Kasumi-1 (cell line): ENCODE data around the gene AKAP6.

Source experiments
- DNase-seq, 2 experiments: peaks; one replicate each; lab custom pipeline; 2025; lab: John Stamatoyannopoulos, UW

Gene AKAP6

DNA sequence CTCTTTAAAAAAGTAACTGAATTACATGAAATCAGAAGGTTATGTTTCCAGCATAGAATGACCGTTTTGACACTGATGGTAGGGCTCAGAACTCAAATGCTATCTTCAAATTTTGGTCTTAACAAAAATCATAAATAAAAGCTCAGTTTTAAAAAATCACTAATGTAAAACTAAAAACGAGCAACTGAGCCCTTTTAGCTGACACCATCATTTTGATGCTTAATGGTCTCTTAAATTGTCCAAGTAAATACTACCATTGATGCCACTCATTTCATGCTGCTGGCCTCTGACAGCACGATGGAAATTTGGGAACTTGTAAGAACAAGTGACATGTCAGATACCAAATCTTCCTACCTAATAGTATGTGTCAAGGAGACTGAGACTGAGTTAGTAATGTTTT, 205.0 kb downstream of the AKAP6 start:
- no peak for DNase-seq

GRCh38 chr14:32536175-32536574, 207.1 kb downstream of the AKAP6 start:
- no peak for DNase-seq

DNA sequence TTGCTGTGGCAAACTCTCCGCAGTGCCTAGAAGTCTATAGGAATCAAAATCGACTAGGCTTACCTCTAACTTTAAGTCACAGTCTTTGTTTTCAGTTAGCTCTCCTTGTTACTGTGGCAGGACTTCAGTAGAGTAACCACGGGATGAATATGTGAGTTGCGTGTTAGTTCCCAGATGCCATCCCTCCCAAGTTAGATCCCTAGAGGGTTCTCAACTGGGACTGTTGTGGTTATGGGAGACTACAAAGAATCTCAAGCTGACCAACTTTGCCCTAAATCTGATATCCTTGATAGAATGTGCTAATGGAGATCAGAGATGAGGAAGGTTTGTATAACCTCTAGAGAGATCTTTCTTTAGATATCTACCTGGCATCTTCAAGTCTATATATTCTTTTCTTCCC, 208.1 kb downstream of the AKAP6 start:
- DNase-seq, result no peak

- no peak for DNase-seq
Measured at GRCh38 chr14:32542507-32542906, 213.4 kb downstream of the AKAP6 start.

GRCh38 chr14:32545095-32545494, 216.0 kb downstream of the AKAP6 start:
- no peak for DNase-seq

DNA sequence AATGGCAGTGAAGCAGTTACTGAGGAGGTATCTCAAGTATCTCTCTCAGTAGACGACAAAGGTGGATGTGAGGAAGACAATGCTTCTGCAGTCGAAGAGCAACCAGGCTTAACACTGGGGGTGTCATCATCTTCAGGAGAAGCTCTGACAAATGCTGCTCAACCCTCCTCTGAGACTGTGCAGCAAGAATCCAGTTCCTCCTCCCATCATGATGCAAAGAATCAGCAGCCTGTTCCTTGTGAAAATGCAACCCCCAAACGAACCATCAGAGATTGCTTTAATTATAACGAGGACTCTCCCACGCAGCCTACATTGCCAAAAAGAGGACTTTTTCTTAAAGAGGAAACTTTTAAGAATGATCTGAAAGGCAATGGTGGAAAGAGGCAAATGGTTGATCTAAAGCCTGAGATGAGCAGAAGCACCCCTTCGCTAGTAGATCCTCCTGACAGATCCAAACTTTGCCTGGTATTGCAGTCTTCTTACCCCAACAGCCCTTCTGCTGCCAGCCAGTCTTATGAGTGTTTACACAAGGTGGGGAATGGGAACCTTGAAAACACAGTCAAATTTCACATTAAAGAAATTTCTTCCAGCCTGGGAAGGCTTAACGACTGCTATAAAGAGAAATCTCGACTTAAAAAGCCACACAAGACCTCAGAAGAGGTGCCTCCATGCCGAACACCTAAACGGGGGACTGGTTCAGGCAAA, 216.6 kb downstream of the AKAP6 start:
- no peak for DNase-seq

DNA sequence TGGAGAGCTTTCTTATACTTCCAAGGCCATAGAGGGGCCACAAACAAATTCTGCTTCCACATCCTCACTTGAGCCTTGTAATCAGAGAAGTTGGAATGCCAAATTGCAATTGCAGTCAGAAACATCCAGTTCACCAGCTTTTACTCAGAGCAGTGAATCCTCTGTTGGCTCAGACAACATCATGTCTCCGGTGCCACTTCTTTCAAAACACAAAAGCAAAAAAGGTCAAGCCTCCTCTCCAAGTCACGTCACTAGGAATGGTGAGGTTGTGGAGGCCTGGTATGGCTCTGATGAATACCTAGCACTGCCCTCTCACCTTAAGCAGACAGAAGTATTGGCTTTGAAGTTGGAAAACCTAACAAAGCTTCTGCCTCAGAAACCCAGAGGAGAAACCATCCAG, 217.1 kb downstream of the AKAP6 start:
- no peak for DNase-seq

DNA sequence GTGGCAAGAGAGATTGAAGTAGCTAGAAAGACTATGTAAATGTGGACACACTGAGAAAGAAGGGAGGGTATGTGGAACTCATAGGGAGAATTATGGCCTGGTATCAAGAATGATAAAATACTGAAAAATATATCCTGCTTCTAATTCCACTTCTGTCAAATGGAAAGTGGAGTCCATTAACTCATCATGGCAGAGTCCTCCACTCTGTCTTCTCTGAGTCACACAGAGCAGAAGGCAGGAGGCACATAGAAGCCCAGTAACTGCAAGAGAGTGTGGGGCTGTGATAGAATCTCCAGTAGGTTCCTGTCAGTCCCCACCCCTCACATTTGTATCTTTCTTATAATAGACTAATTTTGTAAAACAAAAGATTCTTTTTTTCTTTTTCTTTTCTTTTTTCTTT, 223.7 kb downstream of the AKAP6 start:
- no peak for DNase-seq

- no peak for DNase-seq
Measured at GRCh38 chr14:32559048-32559447, 229.9 kb downstream of the AKAP6 start.

GRCh38 chr14:32559590-32559989, 230.5 kb downstream of the AKAP6 start:
- no peak for DNase-seq

GRCh38 chr14:32560209-32560857, 231.2 kb downstream of the AKAP6 start:
- DNase-seq, result peak; percentile 69 to 75

- no peak for DNase-seq
Measured at GRCh38 chr14:32561520-32561919, 232.4 kb downstream of the AKAP6 start.

GRCh38 chr14:32564596-32564995, 235.5 kb downstream of the AKAP6 start:
- peak; percentile 61 to 83 for DNase-seq

- DNase-seq, result no peak
Measured at GRCh38 chr14:32565256-32565655, 236.2 kb downstream of the AKAP6 start.

DNA sequence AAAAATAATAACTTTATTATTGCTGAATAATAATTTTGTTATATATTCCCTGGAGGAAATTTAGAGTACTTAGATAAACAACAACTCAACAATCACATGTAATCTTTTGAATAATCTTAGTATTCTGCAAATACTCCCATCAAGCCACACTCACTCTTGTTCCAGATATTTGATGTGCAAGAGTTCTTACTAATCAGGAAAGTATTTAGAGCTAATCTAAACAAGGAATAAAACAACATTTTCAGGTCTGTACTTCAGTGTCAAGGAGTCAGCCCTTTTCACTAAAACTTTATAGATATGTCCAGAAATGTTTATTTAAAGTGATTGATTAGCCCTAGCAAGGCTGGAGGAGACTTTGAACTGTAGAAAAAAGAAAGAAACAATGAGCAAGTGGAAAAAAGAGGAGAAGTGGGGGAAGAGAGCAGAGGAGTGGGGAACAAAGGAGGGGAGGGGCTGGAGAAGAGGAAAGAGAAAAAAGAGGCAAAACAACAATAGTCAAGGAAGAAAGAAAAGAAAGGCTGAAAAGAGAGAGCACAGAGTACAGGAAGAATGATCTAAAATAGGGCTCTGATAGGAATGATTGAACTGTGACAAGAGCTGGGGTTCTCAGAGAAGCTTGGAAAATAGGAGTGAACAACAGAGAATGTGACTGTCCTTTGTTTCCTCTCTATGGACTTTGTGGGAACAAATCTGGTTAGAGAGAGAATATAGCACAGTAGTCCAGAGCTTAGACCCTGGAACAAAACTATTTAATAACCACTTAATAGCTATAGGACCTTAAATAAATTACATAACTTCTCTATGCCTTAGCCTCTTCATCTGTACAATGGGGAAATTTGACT, 238.7 kb downstream of the AKAP6 start:
- DNase-seq, result no peak

- DNase-seq, result no peak
Measured at GRCh38 chr14:32571551-32571950, 242.5 kb downstream of the AKAP6 start.

GRCh38 chr14:32571995-32572866, 243.1 kb downstream of the AKAP6 start:
- no peak for DNase-seq

DNA sequence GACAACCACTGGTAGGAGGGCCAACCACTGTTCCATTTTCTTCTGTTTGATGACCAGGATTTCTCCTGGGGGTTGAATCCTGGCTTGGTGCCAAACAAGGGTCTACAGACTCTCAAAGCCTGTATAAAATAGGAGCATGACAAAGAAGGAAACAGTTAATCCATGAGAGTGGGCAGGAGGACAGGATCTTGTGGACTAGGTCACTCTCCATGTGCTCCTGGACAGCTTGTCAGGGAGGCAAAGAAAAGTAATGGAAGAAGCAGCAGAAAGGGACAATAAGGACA, 243.7 kb downstream of the AKAP6 start:
- no peak for DNase-seq

GRCh38 chr14:32574269-32574668, 245.2 kb downstream of the AKAP6 start:
- DNase-seq, result no peak

DNA sequence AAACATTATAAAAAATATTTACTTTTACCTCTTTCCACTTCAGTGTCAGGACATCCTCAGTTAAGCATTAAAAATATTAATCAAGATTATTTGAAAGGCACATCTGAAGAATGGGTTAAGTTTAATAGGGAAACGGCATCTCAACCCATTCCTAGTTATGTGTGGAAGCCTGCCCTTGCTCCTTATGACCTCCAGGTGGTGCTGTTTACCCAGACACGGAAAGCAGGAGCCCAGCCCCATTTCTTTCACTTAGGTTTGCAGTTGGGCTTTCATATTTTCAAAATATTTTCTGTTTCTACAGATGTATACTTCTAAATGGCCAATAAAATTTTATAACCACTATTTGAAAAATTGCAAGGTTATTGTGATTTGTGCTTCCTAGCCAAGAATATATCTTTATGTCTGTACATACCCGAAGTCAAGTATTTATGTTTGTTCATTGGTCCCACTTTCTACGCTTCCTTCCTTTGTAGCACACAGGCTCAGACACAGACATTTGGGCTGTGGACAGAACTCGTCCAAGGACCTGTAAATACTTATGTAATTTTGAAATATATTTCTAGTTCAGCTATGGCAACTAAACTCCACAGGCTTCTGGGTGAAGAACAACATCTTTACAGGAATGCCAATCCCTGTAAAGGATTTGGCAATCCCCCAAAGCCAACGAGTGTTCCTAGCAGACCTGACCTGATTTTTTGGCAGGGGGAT, 247.1 kb downstream of the AKAP6 start:
- peak; percentile 80 to 81 for DNase-seq

DNA sequence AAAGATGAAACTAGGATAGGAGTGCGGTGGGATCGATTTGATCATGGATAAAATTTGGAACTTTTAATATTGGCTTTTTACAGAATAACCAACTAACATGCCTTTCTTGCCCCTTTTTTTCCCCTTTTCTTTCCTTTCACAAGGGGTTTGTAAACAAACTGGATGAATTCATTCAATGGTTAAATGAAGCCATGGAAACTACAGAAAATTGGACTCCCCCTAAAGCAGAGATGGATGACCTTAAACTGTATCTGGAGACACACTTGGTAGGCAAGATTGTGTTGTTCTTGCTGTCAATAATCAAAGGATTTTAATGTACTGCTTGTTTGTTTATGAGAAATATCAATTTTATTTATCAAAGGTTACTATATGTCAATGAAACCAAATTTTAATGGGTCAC, 247.9 kb downstream of the AKAP6 start:
- no peak for DNase-seq

- DNase-seq, result peak in 1 of 2 experiments; percentile 3
Measured at GRCh38 chr14:32578181-32578580, 249.1 kb downstream of the AKAP6 start.
